ENCODE measurements around the gene FOSL2. TPM values are rescaled to one million over a fixed set of nuclear protein-coding genes. Genes with fewer than 3 reads are reported as not detected.

The FOSL2 gene
- total and polyA plus RNA-seq, 10 of the 15 experiments (the other 5 are each of a cell fraction or from before 2014, with no cell fraction given): 0.05 to 1.3 (median 0.34) TPM

DNA sequence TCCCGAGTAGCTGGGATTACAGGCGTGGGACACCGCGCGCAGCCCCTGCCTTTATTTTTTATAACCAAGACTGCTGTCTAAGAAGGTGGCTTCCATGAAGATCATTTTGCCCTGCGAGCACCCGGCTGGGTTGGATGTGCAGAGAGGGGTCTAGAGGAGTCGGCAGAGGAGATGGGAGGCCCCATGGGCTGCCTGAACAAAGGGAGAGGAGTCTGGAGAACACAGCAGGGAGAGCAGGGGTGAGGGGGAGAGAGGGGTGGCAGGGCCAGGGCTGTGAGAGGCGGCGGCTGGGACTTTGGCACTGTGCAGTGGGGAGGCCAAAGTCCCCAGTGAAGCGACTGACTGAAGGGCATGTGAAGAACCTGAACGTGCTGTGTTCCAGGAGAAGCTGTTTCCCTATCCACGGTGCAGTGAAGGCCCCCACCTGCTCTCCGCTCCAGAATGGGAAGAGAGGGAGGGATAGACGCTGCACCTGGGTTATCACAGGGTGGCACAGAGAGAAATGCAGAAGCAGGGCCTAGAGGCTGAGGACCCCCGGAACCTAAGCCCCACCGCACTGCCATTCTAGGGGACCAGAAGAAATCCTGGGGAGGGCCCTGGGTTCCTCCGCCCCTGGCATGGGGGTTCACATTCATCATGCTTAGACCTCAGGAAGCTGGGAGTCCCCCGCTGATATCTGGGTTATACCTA is 24.8 kb upstream of the FOSL2 start (continued):
- no peak for TF ChIP-seq SUZ12 (IDR thresholded peaks at IDR 0.05; ENCODE audit: unreplicated experiment)
- TF ChIP-seq BHLHE40 (IDR thresholded peaks at IDR 0.05; ENCODE audit: borderline replicate concordance in 1 of 2, low read depth in 2 of 2, low read length in 1 of 2): no peak
- TF ChIP-seq NR2F1 (conservative IDR thresholded peaks at IDR 0.05): no peak
- TF ChIP-seq SUPT20H (IDR thresholded peaks at IDR 0.05; ENCODE audit: borderline replicate concordance, control insufficient read depth, low read depth, low read length): no peak
- TF ChIP-seq, protein P1, sequence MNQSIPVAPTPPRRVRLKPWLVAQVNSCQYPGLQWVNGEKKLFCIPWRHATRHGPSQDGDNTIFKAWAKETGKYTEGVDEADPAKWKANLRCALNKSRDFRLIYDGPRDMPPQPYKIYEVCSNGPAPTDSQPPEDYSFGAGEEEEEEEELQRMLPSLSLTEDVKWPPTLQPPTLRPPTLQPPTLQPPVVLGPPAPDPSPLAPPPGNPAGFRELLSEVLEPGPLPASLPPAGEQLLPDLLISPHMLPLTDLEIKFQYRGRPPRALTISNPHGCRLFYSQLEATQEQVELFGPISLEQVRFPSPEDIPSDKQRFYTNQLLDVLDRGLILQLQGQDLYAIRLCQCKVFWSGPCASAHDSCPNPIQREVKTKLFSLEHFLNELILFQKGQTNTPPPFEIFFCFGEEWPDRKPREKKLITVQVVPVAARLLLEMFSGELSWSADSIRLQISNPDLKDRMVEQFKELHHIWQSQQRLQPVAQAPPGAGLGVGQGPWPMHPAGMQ (IDR thresholded peaks at IDR 0.05; ENCODE audit: borderline replicate concordance): no peak
- TF ChIP-seq ATF7 (IDR thresholded peaks at IDR 0.05; ENCODE audit: low read depth): no peak

DNA sequence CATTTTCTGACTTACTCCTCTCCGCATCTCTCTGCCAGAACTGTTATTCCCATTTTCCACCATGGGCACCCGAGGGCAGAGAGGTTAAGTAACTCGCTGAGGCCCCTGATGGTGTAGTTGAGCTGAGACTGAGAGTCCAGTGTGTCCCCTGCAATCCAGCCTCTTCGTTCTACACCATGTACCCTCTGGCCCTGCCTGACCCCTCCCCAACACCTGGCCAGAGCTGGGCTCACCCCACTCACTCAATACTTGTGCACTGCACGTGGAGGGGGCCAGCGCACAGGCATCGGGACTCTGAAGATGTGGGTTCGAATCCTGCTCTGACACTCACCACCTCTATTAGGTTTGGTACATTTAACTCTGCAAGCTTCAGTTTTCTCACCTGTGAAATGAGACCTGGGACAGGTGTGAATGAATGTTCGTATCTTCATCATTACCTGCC is 24.3 kb upstream of the FOSL2 start:
- H3K36me3 ChIP-seq (ENCODE audit: control insufficient read depth in 2 of 2, insufficient read depth in 2 of 2, low read length in 1 of 2): no peaks in the 10 kb centered on the region
- no peaks in the 10 kb centered on the region for H3K9me3 ChIP-seq (replicated peaks; ENCODE audit: control insufficient read depth, insufficient read depth, low read length)
- no peaks in the 10 kb centered on the region for H4K20me1 ChIP-seq (ENCODE audit: control insufficient read depth, insufficient read depth)
- H3K4me1 ChIP-seq (ENCODE audit: control insufficient read depth, insufficient read depth, low read length): peaks cover 6% of the 10 kb centered on the region; the same call in 1 of the 2 replicates
- no peak overlapping the region for H3K4me2 ChIP-seq (ENCODE audit: control insufficient read depth, insufficient read depth)
- no peak for DNase-seq (ENCODE audit: low read depth, low spot score)
- no peak for ATAC-seq
- ChIA-PET CTCF (no interaction called here), SMC1A (ENCODE audit: uncharacterized antibody, unreplicated experiment) (no interaction called here), RAD21 (ENCODE audit: unreplicated experiment) (no interaction called here), POLR2A (no interaction called here)
- no peak overlapping the region for H3K4me3 ChIP-seq
- TF ChIP-seq MLLT1 (IDR thresholded peaks at IDR 0.05) (no peak), CBX3 (IDR thresholded peaks at IDR 0.05; ENCODE audit: borderline replicate concordance, low read depth) (no peak), HDAC6 (IDR thresholded peaks at IDR 0.05; ENCODE audit: unreplicated experiment) (no peak), CHD4 (IDR thresholded peaks at IDR 0.05) (no peak), CREM (IDR thresholded peaks at IDR 0.05; ENCODE audit: low read depth) (no peak), HDGF (IDR thresholded peaks at IDR 0.05) (no peak), KAT2A (conservative IDR thresholded peaks at IDR 0.05; ENCODE audit: control insufficient read depth, low read depth, low read length) (no peak)
- TF ChIP-seq, protein P2, sequence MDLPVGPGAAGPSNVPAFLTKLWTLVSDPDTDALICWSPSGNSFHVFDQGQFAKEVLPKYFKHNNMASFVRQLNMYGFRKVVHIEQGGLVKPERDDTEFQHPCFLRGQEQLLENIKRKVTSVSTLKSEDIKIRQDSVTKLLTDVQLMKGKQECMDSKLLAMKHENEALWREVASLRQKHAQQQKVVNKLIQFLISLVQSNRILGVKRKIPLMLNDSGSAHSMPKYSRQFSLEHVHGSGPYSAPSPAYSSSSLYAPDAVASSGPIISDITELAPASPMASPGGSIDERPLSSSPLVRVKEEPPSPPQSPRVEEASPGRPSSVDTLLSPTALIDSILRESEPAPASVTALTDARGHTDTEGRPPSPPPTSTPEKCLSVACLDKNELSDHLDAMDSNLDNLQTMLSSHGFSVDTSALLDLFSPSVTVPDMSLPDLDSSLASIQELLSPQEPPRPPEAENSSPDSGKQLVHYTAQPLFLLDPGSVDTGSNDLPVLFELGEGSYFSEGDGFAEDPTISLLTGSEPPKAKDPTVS (IDR thresholded peaks at IDR 0.05; ENCODE audit: low read depth, low read length): no peak
- 43% methylated on average over 9 of the region's 9 CpGs for WGBS (ENCODE audit: insufficient coverage, insufficient replicate concordance, low lambda C conversion rate, missing lambda C conversion rate)
- in situ Hi-C loops (cut with MboI): no loop called here
- BruUV-seq (replicated peaks): no TSS peak
- no peak overlapping the region for H3K9ac ChIP-seq (ENCODE audit: control insufficient read depth, insufficient read depth, low read length)
- H3K79me2 ChIP-seq (ENCODE audit: control insufficient read depth, insufficient read depth, low read length): no peaks in the 10 kb centered on the region
- no peak overlapping the region for H2AFZ ChIP-seq (ENCODE audit: control insufficient read depth, low read depth, low read length)
- no peak for FAIRE-seq
- H3K27me3 ChIP-seq (replicated peaks in 1 of 2; ENCODE audit: control insufficient read depth in 2 of 2, insufficient read depth in 2 of 2, low read length in 1 of 2): no peaks in the 10 kb centered on the region
- intact Hi-C loops (cut with micrococcal nuclease; ENCODE audit: unreplicated experiment): no loop called here
- no peak overlapping the region for H3K27ac ChIP-seq (ENCODE audit: control insufficient read depth, insufficient read depth)

All from GM12878 (cell line).